NCI-H460 (cell line): ENCODE measurements around the gene GOLGA8J. TPM values are rescaled to one million over a fixed set of nuclear protein-coding genes. Genes with fewer than 3 reads are reported as not detected.
"Not testable (repeated sequence)": the region's sequence is repeated elsewhere in the genome, so short reads cannot be mapped to it uniquely, and the experiment has no call there.

Experiments
- DNase-seq: peaks from one replicate; pipeline ENCODE4 v3.0.0-alpha.2; 2016; ENCODE audit warnings: low read depth; ENCODE audit errors: extremely low read depth
- polyA plus RNA-seq: library from polyadenylated mRNA; depleted of rRNA; stranded (reverse); fragments of >200 nt; gene quantifications from 2 replicates; pipeline ENCODE4 v1.2.3, GENCODE V29; 2014; cell fraction: nucleus; rRNA removed
- total RNA-seq: library from RNA; depleted of rRNA; stranded (reverse); fragments of >200 nt; shearing (Covaris generic); gene quantifications from 2 replicates; pipeline ENCODE4 v1.2.3, GENCODE V29; 2014; rRNA removed

GOLGA8J gene, protein sequence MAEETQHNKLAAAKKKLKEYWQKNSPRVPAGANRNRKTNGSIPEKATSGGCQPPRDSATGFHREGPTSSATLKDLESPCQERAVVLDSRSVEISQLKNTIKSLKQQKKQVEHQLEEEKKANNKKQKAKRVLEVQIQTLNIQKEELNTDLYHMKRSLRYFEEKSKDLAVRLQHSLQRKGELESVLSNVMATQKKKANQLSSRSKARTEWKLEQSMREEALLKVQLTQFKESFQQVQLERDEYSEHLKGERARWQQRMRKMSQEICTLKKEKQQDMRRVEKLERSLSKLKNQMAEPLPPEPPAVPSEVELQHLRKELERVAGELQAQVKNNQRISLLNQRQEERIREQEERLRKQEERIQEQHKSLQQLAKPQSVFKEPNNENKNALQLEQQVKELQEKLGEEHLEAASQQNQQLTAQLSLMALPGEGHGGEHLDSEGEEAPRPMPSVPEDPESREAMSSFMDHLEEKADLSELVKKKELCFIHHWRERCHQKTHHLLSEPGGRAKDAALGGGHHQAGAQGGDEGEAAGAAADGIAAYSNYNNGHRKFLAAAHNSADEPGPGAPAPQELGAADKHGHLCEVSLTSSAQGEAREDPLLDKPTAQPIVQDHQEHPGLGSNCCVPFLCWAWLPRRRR
- not detected in 2 replicates for total RNA-seq
- polyA plus RNA-seq = 0.42 TPM in 1 of 2 replicates, not detected in the other

DNA sequence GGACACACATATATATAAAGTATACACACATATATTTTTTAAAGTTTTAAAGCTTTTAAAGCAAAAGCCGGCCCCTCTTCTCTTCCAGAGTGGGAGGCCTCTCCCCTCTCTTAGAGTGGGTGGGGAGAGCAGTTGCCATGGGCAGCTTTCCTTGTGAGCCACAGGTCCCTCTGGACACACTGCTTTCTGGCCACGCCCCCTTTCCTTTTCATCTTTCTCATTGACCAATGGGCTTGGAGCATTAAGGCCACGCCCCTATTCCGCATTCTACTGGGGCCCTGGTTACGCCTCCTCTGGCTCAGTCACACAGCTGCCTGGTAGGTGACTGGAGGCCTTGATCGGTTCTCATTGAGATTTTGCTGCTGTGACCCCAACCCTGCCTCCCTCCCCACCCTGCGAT, at the start of gene GOLGA8J:
Gene GOLGA8J (plus strand): TSS at position 301 of the 400 bp plus-strand sequence. CDS start 98 bp downstream, at position 399.
- DNase-seq = not testable (repeated sequence)

DNA sequence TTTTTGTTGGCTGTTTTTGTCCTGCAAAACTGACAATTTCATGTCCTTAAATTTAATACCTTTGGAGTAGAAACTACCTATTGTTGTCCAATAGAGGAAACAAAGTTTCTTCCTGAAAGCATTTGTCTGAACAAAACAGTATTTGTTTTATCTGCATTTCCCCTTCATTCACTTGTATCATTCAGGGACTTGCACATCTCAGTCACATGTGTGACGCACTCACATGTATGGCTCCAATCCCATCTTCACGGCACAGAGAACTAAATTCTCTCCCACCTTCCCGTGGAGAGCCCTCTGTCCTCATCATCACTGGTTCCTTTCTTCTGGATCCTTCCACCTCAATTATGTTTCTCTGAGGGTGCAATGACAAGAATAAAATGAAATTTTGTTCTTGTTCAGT, 49.5 kb upstream of the GOLGA8J start:
- DNase-seq = no peak

DNA sequence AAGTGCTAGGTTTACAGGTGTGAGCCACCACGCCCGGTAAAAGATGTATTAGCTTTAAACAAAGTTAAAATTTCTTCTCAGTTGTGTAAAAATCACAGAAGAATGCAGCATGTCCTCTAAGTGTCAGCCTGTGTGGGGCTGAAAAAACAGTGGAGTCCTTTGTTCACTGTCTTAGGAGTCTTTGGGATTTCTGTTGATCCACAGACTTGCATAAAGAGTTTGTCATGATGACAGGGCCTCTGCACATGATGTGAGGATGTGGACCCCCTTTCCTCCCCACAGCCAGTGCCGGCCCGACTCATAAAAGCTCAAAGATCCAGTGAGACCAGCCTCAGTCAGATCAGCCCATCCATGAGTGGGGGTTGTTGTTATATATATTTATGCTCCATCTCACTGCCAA, 49.0 kb upstream of the GOLGA8J start:
- DNase-seq = no peak

DNA sequence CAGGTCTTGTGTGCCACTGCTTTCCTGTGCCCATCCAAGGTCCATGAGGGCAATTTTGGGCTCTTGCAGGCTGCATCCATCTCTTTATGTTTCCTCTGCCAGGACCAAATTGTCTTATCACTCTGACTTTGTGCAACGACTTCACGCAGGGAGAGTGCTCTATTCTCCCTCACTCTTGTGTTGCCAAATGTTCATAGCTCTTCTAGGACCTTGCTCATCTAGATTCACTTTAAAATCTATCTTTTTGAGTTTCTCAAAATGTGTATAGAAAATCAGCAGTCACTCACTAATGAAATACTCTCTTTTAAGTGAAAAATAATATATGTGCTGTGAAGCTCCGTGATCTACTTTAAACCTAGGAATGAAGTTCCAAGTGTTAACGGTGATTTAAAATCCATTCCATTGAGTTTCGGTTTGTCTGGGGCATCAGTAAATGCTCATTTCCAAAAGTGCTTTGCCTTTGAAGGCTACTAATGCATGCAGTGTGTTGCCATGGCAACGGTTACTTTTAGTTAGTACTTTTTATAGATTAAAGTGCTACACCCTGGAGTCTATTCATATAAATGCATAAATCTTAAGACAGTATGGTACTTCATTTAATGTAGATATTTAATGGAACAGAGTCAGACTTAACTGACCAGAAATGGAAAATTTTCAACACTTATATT, 46.6 kb upstream of the GOLGA8J start:
- no peak for DNase-seq

DNA sequence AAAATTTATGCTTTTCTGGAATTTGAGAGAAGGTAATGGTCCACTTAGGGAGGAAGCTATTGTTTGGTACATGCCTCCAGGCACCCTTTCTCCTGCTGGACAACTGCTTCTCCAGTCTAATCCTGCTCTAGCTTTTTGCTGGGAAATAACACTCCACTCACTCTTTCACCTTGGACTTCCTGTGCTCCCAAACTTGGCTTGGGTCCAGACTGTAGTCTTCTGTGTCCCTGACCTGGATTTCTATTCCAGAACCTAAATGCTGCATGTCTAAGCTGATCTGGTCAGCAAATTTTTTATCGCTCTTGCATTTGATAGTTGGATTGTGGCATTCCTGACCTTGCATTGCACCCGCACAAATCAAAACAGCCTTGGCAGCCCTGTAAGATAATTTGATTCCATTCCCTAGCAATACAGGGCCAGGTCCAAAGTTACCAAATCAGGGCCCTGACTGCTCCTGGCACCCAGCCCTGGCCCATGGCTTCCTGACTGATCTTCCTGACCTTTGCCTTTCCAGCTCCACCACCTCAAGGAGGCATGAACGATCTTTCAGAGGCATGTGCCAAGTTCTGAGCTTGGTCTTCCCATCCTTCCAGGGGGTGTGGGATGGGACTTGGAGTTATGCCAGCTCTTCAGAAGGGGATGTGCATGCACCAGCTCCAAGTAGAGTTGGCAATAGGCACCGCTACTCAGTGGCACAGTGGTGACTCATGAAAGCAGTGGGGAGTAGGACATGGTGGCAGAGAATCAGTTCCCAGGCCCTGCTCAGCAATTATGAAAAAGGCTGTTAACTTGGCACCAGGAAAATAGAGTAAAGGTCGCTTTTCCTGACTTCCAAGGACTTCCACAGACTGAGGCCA, 43.9 kb upstream of the GOLGA8J start:
- no peak for DNase-seq

DNA sequence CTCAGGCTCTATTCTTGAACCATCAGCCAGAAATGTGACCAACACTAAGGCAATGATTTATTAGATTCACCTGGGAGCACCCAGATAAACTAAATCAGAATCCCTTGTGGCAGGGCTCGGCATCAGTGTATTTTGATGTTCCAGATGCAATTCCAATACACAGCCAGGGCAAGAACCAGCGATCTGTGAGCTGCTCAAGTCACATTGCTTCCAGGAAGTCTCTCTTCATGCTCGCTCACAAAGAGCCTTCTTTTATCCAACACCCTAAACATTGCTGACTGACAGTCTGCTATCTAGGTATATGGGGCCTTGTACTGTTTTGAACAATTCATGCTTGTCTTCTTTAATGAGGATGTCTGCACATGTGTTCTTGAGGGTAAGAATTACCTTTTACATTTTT, 40.9 kb upstream of the GOLGA8J start:
- no peak for DNase-seq

DNA sequence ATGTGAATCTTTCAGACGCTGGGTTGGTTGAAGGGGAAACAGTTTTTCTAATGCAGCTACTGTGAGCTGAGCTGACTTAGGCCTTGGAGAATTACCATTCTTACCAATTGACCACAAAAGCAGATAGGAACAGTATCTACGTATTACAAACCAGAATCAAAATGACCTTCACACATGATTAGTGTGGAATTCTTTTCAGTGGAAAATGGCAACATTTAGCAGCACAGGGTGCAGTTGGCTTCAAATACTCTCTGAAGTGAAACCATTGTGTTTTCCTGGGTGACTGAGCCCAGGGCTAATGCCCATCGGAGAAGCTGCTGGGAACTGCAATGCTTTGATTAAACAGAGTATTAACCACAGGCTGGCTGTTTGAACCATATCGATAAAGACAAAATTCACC, 40.2 kb upstream of the GOLGA8J start:
- DNase-seq = no peak

DNA sequence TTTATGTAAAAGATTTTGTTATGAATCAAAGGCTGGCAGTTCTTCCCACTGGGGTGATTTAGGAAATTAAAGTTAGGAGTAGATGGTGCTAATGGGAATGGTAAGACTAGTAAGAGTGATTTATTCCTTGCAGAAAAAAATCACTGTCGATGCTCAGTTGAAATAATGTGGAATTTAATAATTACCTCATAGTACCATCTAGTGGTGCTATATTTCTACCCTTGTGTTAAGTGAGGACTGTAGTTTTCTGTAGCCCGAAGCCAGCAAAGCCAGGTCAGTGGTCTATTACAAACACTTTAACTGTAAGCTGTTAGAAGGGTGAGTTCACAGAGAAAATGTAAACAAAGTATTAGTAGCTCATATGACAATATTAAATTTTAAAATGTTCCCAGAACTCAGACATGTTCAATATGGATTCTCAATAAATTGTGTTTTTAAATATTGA, 39.5 kb upstream of the GOLGA8J start:
- peak; percentile 5 for DNase-seq

DNA sequence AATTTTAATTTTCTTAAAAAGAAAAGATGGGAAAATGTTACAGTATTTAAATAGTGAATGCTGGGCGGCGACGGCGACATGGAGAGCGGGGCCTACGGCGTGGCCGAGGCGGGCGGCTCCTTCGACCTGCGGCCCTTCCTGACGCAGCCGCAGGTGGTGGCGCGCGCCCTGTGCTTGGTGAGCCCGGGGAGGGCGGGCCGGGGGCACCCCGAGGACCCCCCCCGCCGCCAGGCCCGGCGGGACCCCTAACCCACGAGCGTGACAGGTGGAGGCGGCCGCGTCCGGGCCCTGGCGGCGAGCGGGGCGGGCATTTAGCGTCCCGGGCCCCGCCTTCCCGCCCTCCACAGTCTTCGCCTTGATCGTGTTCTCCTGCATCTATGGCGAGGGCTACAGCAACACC, 38.4 kb upstream of the GOLGA8J start:
- no peak for DNase-seq

DNA sequence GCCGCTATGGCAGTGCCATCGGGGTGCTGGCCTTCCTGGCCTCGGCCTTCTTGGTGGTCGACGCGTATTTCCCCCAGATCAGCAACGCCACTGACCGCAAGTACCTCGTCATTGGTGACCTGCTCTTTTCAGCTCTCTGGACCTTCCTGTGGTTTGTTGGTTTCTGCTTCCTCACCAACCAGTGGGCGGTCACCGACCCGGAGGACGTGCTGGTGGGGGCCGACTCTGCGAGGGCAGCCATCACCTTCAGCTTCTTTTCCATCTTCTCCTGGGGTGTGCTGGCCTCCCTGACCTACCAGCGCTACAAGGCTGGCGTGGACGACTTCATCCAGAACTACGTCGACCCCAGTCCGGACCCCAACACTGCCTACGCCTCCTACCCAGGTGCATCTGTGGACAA, 37.9 kb upstream of the GOLGA8J start:
- DNase-seq = not testable (repeated sequence)

DNA sequence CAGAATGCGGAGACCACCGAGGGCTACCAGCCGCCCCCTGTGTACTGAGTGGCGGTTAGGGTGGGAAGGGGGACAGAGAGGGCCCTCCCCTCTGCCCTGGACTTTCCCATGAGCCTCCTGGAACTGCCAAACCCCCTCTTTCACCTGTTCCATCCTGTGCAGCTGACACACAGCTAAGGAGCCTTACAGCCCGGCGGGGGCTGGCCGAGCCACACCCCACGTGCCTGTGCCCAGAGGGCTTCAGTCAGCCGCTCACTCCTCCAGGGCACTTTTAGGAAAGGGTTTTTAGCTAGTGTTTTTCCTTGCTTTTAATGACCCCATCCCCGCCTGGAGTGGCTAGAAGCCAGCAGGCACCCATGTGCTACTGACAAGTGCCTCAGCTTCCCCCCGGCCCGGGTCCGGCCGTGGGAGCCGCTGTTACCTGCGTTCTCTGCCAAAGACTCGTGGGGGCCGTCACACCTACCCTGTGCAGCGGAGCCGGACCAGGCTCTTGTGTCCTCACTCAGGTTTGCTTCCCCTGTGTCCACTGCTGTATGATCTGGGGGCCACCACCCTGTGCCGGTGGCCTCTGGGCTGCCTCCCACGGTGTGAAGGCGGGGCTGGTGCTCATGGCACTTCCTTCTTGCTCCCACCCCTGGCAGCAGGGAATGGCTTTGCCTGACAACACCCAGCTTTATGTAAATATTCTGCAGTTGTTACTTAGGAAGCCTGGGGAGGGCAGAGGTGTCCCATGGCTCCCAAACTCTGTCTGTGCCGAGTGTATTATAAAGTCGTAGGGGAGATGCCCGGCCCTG, 37.3 kb upstream of the GOLGA8J start:
- DNase-seq = not testable (repeated sequence)

DNA sequence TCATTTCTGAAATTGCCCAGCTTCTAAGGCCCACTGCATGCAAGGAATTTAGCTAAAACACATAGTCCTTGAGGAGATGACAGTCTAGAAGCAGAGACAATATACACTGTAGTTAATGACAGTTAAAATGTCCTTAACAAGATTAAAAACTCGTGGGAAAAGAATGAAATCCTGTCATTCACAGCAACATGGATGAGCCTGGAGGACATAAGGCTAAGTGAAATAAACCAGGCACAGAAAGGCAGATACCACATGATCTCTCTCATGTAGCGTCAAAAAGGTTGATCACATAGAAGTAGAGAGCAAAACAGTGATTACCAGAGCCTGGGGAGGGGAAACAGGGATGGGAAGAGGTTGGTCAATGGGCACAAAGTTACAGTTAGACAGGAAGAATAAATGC, 36.3 kb upstream of the GOLGA8J start:
- DNase-seq = no peak

DNA sequence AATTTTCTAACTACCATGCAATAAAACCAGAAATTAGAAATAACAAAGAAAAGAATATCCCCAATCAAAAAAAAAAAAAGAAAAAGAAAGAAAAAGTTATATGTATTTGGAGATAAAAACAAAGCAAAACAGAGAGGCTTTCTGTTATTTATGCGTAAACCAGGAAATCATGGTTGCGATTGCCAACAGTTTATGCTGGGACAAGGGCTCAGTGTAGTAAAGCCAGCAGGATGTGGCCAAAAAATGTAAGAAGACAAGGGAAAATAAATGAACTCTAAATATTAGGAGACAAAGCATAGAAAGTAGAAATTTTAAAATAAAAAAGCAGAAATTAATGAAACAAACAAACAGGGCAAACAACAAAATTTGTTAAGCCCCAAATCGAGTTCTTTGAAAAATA, 27.2 kb upstream of the GOLGA8J start:
- DNase-seq = no peak

DNA sequence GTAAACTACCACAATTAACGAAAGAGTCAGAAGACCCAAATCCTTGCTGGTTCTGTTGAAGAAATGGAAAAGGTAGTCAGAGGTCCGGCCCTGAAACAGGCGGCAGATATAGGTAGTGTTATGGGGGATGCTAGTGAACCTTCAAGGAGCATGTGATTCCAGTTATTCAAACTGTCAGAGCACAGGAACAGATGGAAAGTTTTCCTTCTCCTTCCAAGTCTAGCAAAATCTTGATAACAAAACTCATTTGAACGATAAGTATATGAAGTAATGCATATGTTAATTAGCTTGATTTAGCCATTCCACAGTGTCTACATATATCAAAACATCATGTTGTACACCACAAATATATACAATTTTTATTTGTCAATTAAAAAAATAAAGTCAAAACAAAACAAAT, 26.6 kb upstream of the GOLGA8J start:
- no peak for DNase-seq

DNA sequence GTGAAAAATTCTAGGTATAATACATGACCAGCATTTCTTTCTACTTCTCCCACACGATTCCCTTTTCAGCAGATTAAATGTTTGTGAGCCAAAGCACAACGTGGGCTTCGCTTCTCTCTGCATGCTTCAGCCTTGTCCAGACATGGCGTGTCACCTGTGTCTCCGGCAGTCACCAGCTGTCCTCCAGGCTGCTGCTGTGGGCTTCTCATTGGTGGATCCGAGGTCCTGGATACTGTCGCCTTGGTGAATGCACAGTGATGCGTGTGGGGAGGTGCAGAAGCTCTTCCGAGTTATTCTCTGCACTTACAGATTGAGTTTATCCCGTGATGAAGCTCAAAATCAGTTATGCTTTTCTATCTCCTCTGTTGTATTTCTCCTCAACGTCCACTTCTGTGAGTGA, 23.0 kb upstream of the GOLGA8J start:
- no peak for DNase-seq

DNA sequence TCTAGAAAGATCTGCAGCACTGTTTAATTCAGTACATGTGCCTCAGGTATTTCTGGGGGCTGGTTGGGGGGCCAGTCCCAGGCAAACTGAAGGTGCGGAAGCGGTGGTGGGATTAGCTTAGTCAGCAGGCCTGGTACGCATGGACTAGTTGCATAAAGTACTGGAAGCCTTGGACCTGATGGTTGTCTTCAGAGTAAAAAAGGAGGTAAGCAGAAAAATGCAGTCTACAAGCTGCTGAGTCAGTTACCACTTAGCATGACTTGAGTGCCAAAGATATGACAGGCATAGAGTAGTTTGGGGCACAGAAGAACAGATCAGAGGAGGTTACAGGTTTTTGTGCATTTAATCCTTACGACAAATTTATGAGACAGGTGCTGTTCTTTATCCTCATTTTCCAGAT, 19.9 kb upstream of the GOLGA8J start:
- DNase-seq = no peak

DNA sequence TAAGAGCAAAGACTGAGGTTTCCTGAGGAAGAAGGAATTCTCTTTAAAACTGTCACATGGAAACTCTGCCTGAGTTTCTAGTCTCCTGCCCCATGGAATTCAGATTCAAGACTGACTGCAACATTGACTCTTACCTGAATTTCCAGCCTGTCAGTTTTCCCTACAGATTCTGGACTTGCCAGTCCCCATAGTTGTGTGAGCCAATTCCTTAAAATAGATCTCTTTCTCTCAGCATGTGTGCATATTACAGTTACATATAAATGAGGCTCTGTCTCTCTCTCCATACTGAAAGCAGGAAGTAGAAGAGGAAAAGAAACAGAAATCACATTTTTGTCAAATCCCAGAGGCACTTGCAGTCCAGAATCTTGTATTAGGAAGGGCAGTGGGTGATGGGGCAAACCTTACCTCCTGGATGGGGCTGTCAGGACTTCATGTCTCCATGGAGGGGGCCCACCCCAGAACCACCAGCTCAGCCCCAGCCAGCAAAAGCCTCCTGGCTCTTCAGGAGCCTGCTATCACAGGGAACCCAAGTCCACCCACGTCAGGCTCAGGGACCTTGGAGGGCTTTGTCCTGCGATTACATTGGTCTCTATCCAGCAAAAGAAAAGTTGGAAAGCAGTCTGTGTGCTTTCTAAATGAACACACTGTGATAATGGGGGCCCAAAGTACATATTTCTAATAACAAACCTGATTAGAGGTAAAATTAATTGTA, 18.8 kb upstream of the GOLGA8J start:
- DNase-seq = no peak

DNA sequence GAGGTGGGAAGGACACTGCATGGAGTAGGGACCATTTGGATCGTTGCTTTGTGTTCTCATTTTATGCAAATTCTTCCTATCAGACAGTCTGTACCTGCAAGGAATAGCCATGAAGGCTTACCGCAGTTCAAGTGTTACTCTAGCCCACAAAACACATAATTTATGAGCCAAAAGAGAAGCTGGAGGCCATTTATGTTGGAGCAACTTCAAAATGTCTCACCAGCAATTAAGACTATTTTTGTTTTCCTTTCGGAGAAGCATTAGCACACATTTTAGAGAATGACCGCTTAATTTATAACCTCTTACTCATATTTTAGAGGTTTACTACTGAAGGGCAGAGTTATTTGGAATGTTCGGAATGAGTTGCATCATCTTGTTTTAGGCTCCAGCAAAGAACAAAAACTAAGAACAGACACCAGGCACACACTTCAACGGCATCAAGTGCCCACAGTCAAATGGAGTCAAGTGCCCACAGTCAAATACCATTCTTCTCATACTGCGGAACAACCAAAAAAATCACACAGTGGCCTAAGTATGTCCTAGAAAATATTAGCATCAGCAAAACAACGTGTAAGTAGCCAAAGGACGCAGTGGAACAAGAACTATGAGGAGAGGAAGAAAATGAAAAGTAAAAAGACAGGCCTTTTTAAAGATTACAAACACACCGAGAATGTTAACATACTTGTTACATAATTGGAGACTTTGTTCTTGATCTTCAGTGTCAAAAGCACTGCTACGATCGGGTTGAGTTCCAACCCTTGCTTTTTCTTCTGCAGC, 17.5 kb upstream of the GOLGA8J start:
- DNase-seq = no peak
